Measurements from ENCODE around the gene MLXIP.
A peak's percentile ranks its signal among the peaks of the same experiment; 100 is the strongest.
"Not testable (repeated sequence)": the region's sequence is repeated elsewhere in the genome, so short reads cannot be mapped to it uniquely, and the experiment has no call there.

Gene MLXIP

DNA sequence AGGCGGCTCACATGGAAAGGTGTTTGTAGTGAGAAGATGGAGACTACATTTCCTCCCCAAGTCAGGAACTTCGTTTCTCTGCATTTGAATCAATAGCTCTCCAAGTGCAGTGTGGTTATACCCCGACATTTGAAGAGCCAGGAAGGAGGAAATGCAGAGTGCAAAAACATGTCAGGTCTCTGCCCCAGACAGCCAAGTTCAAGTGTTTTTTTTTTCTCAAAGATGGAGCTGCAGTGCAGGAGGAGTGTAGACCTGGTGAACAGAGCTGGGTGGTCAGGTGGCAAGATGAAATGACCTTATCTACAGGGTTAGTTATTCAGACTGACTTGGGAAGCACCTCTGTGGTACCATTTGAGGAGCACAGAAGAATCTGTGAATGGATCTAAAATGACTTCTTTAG, 21.3 kb downstream of the MLXIP start:
- Histone ChIP-seq H3K27ac (no peak overlapping the region), H3K27me3 (replicated peaks) (no peaks in the 10 kb centered on the region), H3K4me3 (ENCODE audit: low read depth, low read length) (no peak overlapping the region), H3K36me3 (replicated peaks) (no peaks in the 10 kb centered on the region)
- DNase-seq, result no peak
- in situ Hi-C loops (cut with HindIII; ENCODE audit: low pct_ligation_motif_present, low sequenced_read_pairs), result no loop called here
- TF ChIP-seq, protein P1, sequence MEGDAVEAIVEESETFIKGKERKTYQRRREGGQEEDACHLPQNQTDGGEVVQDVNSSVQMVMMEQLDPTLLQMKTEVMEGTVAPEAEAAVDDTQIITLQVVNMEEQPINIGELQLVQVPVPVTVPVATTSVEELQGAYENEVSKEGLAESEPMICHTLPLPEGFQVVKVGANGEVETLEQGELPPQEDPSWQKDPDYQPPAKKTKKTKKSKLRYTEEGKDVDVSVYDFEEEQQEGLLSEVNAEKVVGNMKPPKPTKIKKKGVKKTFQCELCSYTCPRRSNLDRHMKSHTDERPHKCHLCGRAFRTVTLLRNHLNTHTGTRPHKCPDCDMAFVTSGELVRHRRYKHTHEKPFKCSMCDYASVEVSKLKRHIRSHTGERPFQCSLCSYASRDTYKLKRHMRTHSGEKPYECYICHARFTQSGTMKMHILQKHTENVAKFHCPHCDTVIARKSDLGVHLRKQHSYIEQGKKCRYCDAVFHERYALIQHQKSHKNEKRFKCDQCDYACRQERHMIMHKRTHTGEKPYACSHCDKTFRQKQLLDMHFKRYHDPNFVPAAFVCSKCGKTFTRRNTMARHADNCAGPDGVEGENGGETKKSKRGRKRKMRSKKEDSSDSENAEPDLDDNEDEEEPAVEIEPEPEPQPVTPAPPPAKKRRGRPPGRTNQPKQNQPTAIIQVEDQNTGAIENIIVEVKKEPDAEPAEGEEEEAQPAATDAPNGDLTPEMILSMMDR (IDR thresholded peaks at IDR 0.05; ENCODE audit: low read depth, low read length, missing control alignments), result no peak

DNA sequence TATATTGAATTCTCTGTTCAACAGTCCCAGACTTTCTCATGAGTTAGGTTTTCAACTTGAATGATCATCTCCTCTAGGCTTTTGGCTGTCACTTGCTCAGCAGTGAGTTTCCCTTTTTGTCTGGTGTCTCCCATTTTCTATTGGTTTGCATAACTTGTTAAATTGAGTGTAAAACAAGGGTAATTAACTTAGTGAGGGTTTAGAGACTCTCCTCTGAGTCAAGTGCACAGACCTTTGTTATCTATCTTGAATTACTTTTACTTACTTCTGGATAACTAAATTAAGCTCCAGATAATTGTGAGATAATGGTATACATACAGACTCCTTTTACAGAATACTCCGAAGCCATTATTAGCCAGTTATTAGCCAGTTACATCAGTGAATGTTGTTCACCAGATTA, 22.0 kb downstream of the MLXIP start:
- DNase-seq, result no peak
- no peak overlapping the region for H3K4me3 ChIP-seq (ENCODE audit: low read depth, low read length)
- H3K27ac ChIP-seq, result no peak overlapping the region
- TF ChIP-seq, protein P1 (IDR thresholded peaks at IDR 0.05; ENCODE audit: low read depth, low read length, missing control alignments), result no peak
- in situ Hi-C loops (cut with HindIII; ENCODE audit: low pct_ligation_motif_present, low sequenced_read_pairs), result no loop called here
- H3K27me3 ChIP-seq (replicated peaks), result no peaks in the 10 kb centered on the region
- H3K36me3 ChIP-seq (replicated peaks), result no peaks in the 10 kb centered on the region

- TF ChIP-seq, protein P1 (IDR thresholded peaks at IDR 0.05; ENCODE audit: low read depth, low read length, missing control alignments), result no peak
- no peak for DNase-seq
- Histone ChIP-seq H3K27ac (no peak overlapping the region), H3K36me3 (replicated peaks) (no peaks in the 10 kb centered on the region), H3K27me3 (replicated peaks) (no peaks in the 10 kb centered on the region), H3K4me3 (ENCODE audit: low read depth, low read length) (no peak overlapping the region)
- in situ Hi-C loops (cut with HindIII; ENCODE audit: low pct_ligation_motif_present, low sequenced_read_pairs), result no loop called here
These were observed 23.8 kb downstream of the MLXIP start for GRCh38 chr12:122102331-122102730.

DNA sequence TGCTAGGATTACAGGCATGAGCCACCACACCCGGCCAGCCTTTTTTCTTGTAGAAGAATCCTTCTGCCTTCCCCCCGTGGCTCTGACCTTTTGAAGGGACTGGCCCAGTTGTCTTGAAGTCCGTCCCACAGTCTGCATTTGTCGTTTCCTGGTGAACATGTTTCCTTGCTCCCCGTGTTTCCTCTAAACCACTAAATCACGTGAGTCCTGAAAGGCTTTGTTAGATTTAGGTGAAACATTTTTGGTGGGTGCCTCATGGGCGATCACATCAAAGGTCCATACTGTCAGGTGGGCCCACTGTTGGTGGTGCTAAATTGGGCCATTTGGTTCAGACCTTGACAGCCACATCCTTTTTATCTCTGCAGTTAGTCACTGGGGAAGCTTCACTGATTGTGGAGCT, 26.3 kb downstream of the MLXIP start:
- TF ChIP-seq, protein P1 (IDR thresholded peaks at IDR 0.05; ENCODE audit: low read depth, low read length, missing control alignments), result no peak
- DNase-seq, result no peak
- Histone ChIP-seq H3K4me3 (ENCODE audit: low read depth, low read length) (no peak overlapping the region), H3K27ac (no peak overlapping the region), H3K27me3 (replicated peaks) (no peaks in the 10 kb centered on the region), H3K36me3 (replicated peaks) (peaks cover 2% of the 10 kb centered on the region)
- in situ Hi-C loops (cut with HindIII; ENCODE audit: low pct_ligation_motif_present, low sequenced_read_pairs), result no loop called here

- DNase-seq; H3K27me3 ChIP-seq (replicated peaks); H3K36me3 ChIP-seq (replicated peaks); H3K4me3 ChIP-seq (ENCODE audit: low read depth, low read length); H3K27ac ChIP-seq; in situ Hi-C loops (cut with HindIII; ENCODE audit: low pct_ligation_motif_present, low sequenced_read_pairs): not testable (repeated sequence)
These were observed 26.9 kb downstream of the MLXIP start for GRCh38 chr12:122105496-122105895.

DNA sequence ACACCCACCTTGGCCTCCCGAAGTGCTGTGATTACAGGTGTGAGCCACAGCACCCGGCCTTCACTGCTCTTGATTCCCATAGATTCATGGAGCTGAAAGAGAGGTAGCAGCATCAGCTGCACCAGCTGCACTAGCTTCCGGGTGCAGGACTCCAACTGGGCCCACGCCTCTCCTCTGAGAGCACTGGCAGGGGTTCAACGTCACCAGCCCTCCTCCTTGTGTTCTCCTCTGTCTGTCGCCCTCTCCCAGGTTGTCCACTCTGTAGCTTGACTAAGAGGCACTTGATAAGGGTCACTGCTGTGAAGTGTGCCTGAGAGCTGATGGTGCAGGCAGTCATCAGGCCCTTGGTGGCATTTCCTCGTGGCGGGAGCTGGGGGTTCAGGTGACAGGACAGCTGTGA, 28.3 kb downstream of the MLXIP start:
- no peak for DNase-seq
- H3K4me3 ChIP-seq (ENCODE audit: low read depth, low read length), result no peak overlapping the region
- TF ChIP-seq, protein P1 (IDR thresholded peaks at IDR 0.05; ENCODE audit: low read depth, low read length, missing control alignments), result no peak
- H3K27ac ChIP-seq, result peak overlapping the region; percentile 73
- no peaks in the 10 kb centered on the region for H3K27me3 ChIP-seq (replicated peaks)
- in situ Hi-C loops (cut with HindIII; ENCODE audit: low pct_ligation_motif_present, low sequenced_read_pairs), result no loop called here
- peaks cover 2% of the 10 kb centered on the region for H3K36me3 ChIP-seq (replicated peaks)

Data from brain microvascular endothelial cell (primary cell).